ENCODE results near the gene ITGA2. TPM values are rescaled to one million over a fixed set of nuclear protein-coding genes. Genes with fewer than 3 reads are reported as not detected.

Gene ITGA2
- total RNA-seq, 1 experiment from 2014 or later, result 1.2 TPM

- Histone ChIP-seq H3K4me3 (ENCODE audit: insufficient read depth, low read depth, low read length) (no peak overlapping the region), H3K27me3 (ENCODE audit: control insufficient read depth, insufficient read depth, low read length) (no peaks in the 10 kb centered on the region), H3K36me3 (replicated peaks; ENCODE audit: control insufficient read depth, insufficient read depth, low read length) (no peaks in the 10 kb centered on the region)
- no peak for DNase-seq
Observed at GRCh38 chr5:53041071-53041692, 52.0 kb downstream of the ITGA2 start.

- H3K4me3 ChIP-seq (ENCODE audit: insufficient read depth, low read depth, low read length), result no peak overlapping the region
- H3K27me3 ChIP-seq (ENCODE audit: control insufficient read depth, insufficient read depth, low read length), result no peaks in the 10 kb centered on the region
- H3K36me3 ChIP-seq (replicated peaks; ENCODE audit: control insufficient read depth, insufficient read depth, low read length), result no peaks in the 10 kb centered on the region
- DNase-seq, result no peak
Observed at GRCh38 chr5:53041740-53042139, 52.6 kb downstream of the ITGA2 start.

DNA sequence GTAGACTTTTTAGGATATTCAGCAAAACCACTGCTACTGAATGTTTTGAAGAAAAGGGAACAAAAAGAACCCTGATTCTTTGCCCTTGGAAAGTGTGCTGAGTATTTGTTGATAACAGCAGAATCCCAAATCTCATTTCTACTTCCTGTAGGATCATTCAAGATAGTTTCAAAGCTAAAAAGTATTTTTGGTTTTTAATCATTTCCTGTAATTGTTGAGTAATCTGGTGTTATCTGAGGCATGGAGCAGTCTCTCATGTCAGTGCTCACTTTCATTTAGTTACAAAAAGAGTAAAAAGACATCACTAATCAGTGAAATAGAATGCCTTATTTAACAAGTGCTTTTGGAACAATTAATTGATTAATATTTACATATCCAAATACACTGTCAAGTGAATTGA is 56.1 kb downstream of the ITGA2 start:
- Histone ChIP-seq H3K36me3 (replicated peaks; ENCODE audit: control insufficient read depth, insufficient read depth, low read length) (no peaks in the 10 kb centered on the region), H3K27me3 (ENCODE audit: control insufficient read depth, insufficient read depth, low read length) (no peaks in the 10 kb centered on the region), H3K4me3 (ENCODE audit: insufficient read depth, low read depth, low read length) (no peak overlapping the region)
- no peak for DNase-seq

GRCh38 chr5:53048248-53048647 is 59.1 kb downstream of the ITGA2 start:
- Histone ChIP-seq H3K36me3 (replicated peaks; ENCODE audit: control insufficient read depth, insufficient read depth, low read length) (no peaks in the 10 kb centered on the region), H3K27me3 (ENCODE audit: control insufficient read depth, insufficient read depth, low read length) (no peaks in the 10 kb centered on the region), H3K4me3 (ENCODE audit: insufficient read depth, low read depth, low read length) (no peak overlapping the region)
- no peak for DNase-seq

DNA sequence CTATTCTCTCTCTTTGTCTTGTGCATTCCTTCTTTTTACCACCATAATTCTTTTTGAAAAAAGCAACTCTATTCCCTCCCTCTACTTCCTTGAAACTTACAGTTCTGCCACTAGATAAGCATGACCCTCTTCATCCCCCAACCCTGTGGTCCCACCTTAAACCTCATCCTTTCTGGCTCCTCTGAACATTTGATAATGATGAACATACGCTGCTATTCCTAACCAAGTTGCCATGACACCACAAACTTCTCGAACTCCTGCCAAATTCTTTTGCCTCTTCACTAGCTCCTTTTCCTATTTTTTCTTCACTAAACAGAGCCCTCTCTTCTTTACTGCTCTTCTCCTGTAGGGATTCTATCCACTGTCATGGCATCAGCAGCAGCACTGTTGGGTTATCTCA is 63.3 kb downstream of the ITGA2 start:
- H3K36me3 ChIP-seq (replicated peaks; ENCODE audit: control insufficient read depth, insufficient read depth, low read length), result no peaks in the 10 kb centered on the region
- no peaks in the 10 kb centered on the region for H3K27me3 ChIP-seq (ENCODE audit: control insufficient read depth, insufficient read depth, low read length)
- no peak overlapping the region for H3K4me3 ChIP-seq (ENCODE audit: insufficient read depth, low read depth, low read length)
- DNase-seq, result no peak

GRCh38 chr5:53053364-53053763 is 64.2 kb downstream of the ITGA2 start:
- no peak overlapping the region for H3K4me3 ChIP-seq (ENCODE audit: insufficient read depth, low read depth, low read length)
- no peaks in the 10 kb centered on the region for H3K27me3 ChIP-seq (ENCODE audit: control insufficient read depth, insufficient read depth, low read length)
- no peaks in the 10 kb centered on the region for H3K36me3 ChIP-seq (replicated peaks; ENCODE audit: control insufficient read depth, insufficient read depth, low read length)
- DNase-seq, result no peak

DNA sequence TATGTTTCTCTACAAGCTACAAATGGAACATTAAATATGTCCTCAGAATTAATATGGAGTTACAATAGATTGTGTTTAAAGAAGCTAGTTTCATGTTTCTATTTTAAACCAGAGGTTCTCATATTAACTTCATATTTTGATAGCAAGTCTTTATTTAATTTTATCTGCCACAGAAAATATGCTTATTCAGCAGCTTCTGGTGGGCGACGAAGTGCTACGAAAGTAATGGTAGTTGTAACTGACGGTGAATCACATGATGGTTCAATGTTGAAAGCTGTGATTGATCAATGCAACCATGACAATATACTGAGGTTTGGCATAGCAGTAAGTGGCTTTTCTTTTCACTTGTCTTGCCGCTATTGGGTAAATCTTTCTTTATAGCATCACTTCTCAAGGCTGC is 66.2 kb downstream of the ITGA2 start:
- no peaks in the 10 kb centered on the region for H3K27me3 ChIP-seq (ENCODE audit: control insufficient read depth, insufficient read depth, low read length)
- no peaks in the 10 kb centered on the region; the same call in 1 of the 2 replicates for H3K36me3 ChIP-seq (replicated peaks; ENCODE audit: control insufficient read depth, insufficient read depth, low read length)
- no peak for DNase-seq
- H3K4me3 ChIP-seq (ENCODE audit: insufficient read depth, low read depth, low read length), result no peak overlapping the region

- peaks cover 1% of the 10 kb centered on the region for H3K36me3 ChIP-seq (replicated peaks; ENCODE audit: control insufficient read depth, insufficient read depth, low read length)
- no peak for DNase-seq
Observed at GRCh38 chr5:53059281-53059680, 70.1 kb downstream of the ITGA2 start.

GRCh38 chr5:53063176-53063575 is 74.0 kb downstream of the ITGA2 start:
- Histone ChIP-seq H3K36me3 (replicated peaks; ENCODE audit: control insufficient read depth, insufficient read depth, low read length) (peaks cover 1% of the 10 kb centered on the region), H3K27me3 (ENCODE audit: control insufficient read depth, insufficient read depth, low read length) (no peaks in the 10 kb centered on the region), H3K4me3 (ENCODE audit: insufficient read depth, low read depth, low read length) (no peak overlapping the region)
- no peak for DNase-seq

More at GRCh38 chr5:53059281-53059680, 70.1 kb downstream of the ITGA2 start:
- no peaks in the 10 kb centered on the region for H3K27me3 ChIP-seq (ENCODE audit: control insufficient read depth, insufficient read depth, low read length)
- no peak overlapping the region for H3K4me3 ChIP-seq (ENCODE audit: insufficient read depth, low read depth, low read length)

GRCh38 chr5:53063791-53064190 is 74.6 kb downstream of the ITGA2 start:
- no peak overlapping the region for H3K4me3 ChIP-seq (ENCODE audit: insufficient read depth, low read depth, low read length)

DNA sequence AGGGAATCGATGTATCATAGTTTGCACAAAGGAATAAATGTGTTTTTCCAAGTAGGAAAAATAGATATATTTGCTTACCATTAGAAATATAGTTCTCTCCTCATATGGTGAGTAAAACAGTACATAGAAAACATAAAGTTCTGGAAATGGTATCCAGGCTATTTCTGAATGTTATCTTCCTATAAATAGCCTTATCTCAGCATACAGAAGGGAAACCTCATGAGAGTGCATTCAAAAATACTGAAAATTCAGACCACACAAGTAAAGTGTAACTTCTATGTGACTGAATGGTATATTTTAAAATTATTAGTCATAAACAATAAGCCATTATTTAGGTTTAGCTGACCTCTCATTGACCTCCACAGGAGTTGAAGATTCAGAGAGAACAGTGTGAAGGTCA is 76.9 kb downstream of the ITGA2 start:
- DNase-seq, result no peak

More at GRCh38 chr5:53063791-53064190, 74.6 kb downstream of the ITGA2 start:
- DNase-seq, result no peak
- no peaks in the 10 kb centered on the region for H3K27me3 ChIP-seq (ENCODE audit: control insufficient read depth, insufficient read depth, low read length)
- H3K36me3 ChIP-seq (replicated peaks; ENCODE audit: control insufficient read depth, insufficient read depth, low read length), result peaks cover 1% of the 10 kb centered on the region

DNA sequence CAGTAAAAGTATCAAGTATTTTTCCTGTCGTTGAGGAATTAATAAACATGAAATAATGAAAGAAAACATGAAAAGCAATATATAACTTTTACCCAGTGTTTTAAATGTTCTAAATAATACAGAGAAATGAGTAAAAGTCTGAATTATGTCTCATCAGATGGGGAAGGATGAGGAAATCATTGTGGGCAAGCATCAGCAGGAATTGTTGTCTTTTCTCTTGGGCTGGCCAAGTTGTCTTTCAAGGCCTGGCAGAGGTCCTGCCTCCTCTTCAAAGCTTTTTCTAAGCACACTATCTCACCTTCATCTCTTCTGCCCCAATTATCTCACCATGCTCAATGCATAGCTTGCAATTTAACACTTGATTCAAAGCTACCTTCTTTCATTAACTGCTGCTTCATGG is 78.5 kb downstream of the ITGA2 start:
- Histone ChIP-seq H3K4me3 (ENCODE audit: insufficient read depth, low read depth, low read length) (no peak overlapping the region), H3K36me3 (replicated peaks; ENCODE audit: control insufficient read depth, insufficient read depth, low read length) (no peaks in the 10 kb centered on the region; the same call in 1 of the 2 replicates), H3K27me3 (ENCODE audit: control insufficient read depth, insufficient read depth, low read length) (no peaks in the 10 kb centered on the region)
- DNase-seq, result no peak

More for the DNA sequence above, 76.9 kb downstream of the ITGA2 start:
- H3K36me3 ChIP-seq (replicated peaks; ENCODE audit: control insufficient read depth, insufficient read depth, low read length), result no peaks in the 10 kb centered on the region
- H3K27me3 ChIP-seq (ENCODE audit: control insufficient read depth, insufficient read depth, low read length), result no peaks in the 10 kb centered on the region
- no peak overlapping the region for H3K4me3 ChIP-seq (ENCODE audit: insufficient read depth, low read depth, low read length)

- Histone ChIP-seq H3K36me3 (replicated peaks; ENCODE audit: control insufficient read depth, insufficient read depth, low read length) (no peaks in the 10 kb centered on the region; the same call in 1 of the 2 replicates), H3K27me3 (ENCODE audit: control insufficient read depth, insufficient read depth, low read length) (no peaks in the 10 kb centered on the region), H3K4me3 (ENCODE audit: insufficient read depth, low read depth, low read length) (no peak overlapping the region)
- DNase-seq, result no peak
Observed at GRCh38 chr5:53068291-53068836, 79.2 kb downstream of the ITGA2 start.

GRCh38 chr5:53069626-53070025 is 80.5 kb downstream of the ITGA2 start:
- H3K36me3 ChIP-seq (replicated peaks; ENCODE audit: control insufficient read depth, insufficient read depth, low read length), result no peaks in the 10 kb centered on the region; the same call in 1 of the 2 replicates
- H3K27me3 ChIP-seq (ENCODE audit: control insufficient read depth, insufficient read depth, low read length), result no peaks in the 10 kb centered on the region
- no peak for DNase-seq
- H3K4me3 ChIP-seq (ENCODE audit: insufficient read depth, low read depth, low read length), result no peak overlapping the region

GRCh38 chr5:53071298-53071697 is 82.1 kb downstream of the ITGA2 start:
- DNase-seq, result no peak
- no peak overlapping the region for H3K4me3 ChIP-seq (ENCODE audit: insufficient read depth, low read depth, low read length)

More at GRCh38 chr5:53071298-53071697, 82.1 kb downstream of the ITGA2 start:
- Histone ChIP-seq H3K27me3 (ENCODE audit: control insufficient read depth, insufficient read depth, low read length) (no peaks in the 10 kb centered on the region), H3K36me3 (replicated peaks; ENCODE audit: control insufficient read depth, insufficient read depth, low read length) (no peaks in the 10 kb centered on the region; the same call in 1 of the 2 replicates)
